Osteoblast (primary cell): Measurements from ENCODE around the gene MYH7B. TPM values are rescaled to one million over a fixed set of nuclear protein-coding genes. Genes with fewer than 3 reads are reported as not detected.

Experiments
- DNase-seq: peaks from one replicate; pipeline ENCODE4 v3.0.0; 2011; ENCODE audit warnings: low spot score, mixed read lengths; ENCODE audit not compliant: insufficient read length; ENCODE audit errors: missing footprints
- H2AFZ ChIP-seq: 2 replicates; pipeline ENCODE4 v1.6.0; 2011; ENCODE audit warnings: mild to moderate bottlenecking, low read length
- H3K27ac ChIP-seq: 2 replicates; pipeline ENCODE4 v1.5.1; 2011; ENCODE audit warnings: mild to moderate bottlenecking, low read depth, low read length, moderate library complexity
- H3K27me3 ChIP-seq: 2 replicates; pipeline ENCODE4 v1.6.0; 2012; ENCODE audit warnings: mild to moderate bottlenecking, control low read depth, inconsistent platforms, low read length, moderate library complexity; ENCODE audit not compliant: insufficient read depth
- H3K36me3 ChIP-seq: 2 replicates; pipeline ENCODE4 v1.5.1; 2011; ENCODE audit warnings: mild to moderate bottlenecking, low read length, control low read depth, moderate library complexity; ENCODE audit not compliant: insufficient read depth
- H3K4me1 ChIP-seq: 2 replicates; pipeline ENCODE4 v1.5.1; 2011; ENCODE audit warnings: mild to moderate bottlenecking, low read length, control low read depth, moderate library complexity; ENCODE audit not compliant: insufficient read depth
- H3K4me2 ChIP-seq: 2 replicates; pipeline ENCODE4 v1.6.0; 2011; ENCODE audit warnings: mild to moderate bottlenecking, low read length; ENCODE audit not compliant: insufficient read depth
- H3K4me3 ChIP-seq: fragments of 200-600 bp; sonication (generic); 3 replicates; pipeline ENCODE4 v1.5.1; 2012; ENCODE audit warnings: mild to moderate bottlenecking, low read length, inconsistent platforms; ENCODE audit not compliant: insufficient read depth
- H3K79me2 ChIP-seq: 2 replicates; pipeline ENCODE4 v1.6.0; 2012; ENCODE audit warnings: mild to moderate bottlenecking, low read length, control low read depth, inconsistent platforms; ENCODE audit not compliant: insufficient read depth
- H3K9me3 ChIP-seq: 2 replicates; pipeline ENCODE4 v1.5.1; 2011; ENCODE audit warnings: low read depth, low read length, control low read depth
- H4K20me1 ChIP-seq: 2 replicates; pipeline ENCODE4 v1.6.0; 2012; ENCODE audit warnings: mild to moderate bottlenecking, low read length, control low read depth; ENCODE audit not compliant: insufficient read depth
- total RNA-seq: library from RNA; depleted of rRNA; stranded (reverse); fragments of >200 nt; gene quantifications from 2 replicates; pipeline ENCODE4 v1.2.3, GENCODE V29; 2012
- TF ChIP-seq, protein P1 (sequence below): IDR thresholded peaks from 2 replicates; pipeline ENCODE4 v1.5.1; 2011; ENCODE audit warnings: mild to moderate bottlenecking, low read depth, low read length, moderate library complexity; ENCODE audit errors: extremely low read depth

MYH7B gene
- total RNA-seq, 1 donor = 0.36 TPM

DNA sequence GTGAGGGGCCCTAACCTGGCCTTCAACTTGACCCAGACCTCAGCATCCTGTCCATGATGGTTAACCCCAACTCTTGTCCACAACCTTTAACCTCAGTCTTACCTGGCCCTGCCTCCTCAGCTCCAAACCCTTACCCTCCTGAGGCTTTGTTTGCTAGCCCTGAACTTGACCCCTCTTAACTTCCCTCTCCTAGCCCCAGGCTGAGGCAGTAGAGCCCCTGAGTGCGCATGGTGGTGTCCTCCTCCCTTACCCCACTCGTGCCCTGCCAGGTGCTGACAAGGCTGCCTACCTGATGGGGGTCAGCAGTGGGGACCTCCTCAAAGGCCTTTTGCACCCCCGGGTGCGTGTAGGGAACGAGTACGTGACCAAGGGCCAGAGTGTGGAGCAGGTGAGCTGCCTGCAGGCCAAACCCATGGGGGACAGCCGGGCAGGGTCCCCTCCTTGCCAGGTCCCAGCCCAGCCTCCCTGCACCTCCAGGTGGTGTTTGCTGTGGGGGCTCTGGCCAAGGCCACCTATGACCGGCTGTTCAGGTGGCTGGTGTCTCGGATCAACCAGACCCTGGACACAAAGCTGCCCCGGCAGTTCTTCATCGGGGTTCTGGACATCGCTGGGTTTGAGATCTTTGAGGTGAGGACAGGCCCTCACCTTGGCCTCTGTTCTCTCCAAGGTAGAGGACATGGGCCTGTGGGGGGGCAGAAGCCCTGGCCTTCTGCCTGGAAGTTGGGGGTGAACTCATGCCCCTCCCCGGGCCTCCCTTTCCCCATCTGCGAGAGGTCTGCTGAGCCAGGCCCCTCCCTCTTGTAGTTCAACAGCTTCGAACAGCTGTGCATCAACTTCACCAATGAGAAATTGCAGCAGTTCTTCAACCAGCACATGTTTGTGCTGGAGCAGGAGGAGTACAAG is 31.9 kb downstream of the MYH7B start:
- Histone ChIP-seq H3K79me2 (no peaks in the 10 kb centered on the region), H2AFZ (no peak overlapping the region), H3K27me3 (peaks cover 36% of the 10 kb centered on the region), H4K20me1 (no peaks in the 10 kb centered on the region), H3K27ac (no peak overlapping the region), H3K4me1 (no peaks in the 10 kb centered on the region), H3K9me3 (no peaks in the 10 kb centered on the region), H3K4me3 (no peak overlapping the region), H3K4me2 (no peak overlapping the region), H3K36me3 (no peaks in the 10 kb centered on the region)
- TF ChIP-seq, protein P1, sequence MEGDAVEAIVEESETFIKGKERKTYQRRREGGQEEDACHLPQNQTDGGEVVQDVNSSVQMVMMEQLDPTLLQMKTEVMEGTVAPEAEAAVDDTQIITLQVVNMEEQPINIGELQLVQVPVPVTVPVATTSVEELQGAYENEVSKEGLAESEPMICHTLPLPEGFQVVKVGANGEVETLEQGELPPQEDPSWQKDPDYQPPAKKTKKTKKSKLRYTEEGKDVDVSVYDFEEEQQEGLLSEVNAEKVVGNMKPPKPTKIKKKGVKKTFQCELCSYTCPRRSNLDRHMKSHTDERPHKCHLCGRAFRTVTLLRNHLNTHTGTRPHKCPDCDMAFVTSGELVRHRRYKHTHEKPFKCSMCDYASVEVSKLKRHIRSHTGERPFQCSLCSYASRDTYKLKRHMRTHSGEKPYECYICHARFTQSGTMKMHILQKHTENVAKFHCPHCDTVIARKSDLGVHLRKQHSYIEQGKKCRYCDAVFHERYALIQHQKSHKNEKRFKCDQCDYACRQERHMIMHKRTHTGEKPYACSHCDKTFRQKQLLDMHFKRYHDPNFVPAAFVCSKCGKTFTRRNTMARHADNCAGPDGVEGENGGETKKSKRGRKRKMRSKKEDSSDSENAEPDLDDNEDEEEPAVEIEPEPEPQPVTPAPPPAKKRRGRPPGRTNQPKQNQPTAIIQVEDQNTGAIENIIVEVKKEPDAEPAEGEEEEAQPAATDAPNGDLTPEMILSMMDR = no peak
- DNase-seq = peak; percentile 52

DNA sequence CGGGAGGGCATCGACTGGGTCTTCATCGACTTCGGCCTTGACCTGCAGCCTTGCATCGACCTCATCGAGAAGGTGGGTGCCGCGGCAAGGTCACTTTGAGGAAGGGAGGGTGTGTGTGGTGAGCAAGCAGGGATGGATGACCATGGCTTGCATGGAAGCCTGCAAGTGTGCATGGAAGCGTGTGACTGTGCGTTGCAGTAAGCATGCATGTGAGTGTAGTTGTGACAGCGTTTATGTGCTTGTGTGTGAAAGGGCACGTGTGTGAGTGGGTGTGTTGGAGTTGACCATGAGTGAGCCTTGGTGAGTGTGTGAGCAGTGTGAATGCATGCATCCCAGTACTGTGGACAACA is 32.5 kb downstream of the MYH7B start:
- Histone ChIP-seq H3K36me3 (no peaks in the 10 kb centered on the region), H3K27me3 (peaks cover 31% of the 10 kb centered on the region), H3K4me1 (no peaks in the 10 kb centered on the region), H3K9me3 (no peaks in the 10 kb centered on the region), H3K4me3 (no peak overlapping the region), H4K20me1 (no peaks in the 10 kb centered on the region), H3K27ac (no peak overlapping the region), H2AFZ (no peak overlapping the region), H3K79me2 (no peaks in the 10 kb centered on the region), H3K4me2 (no peak overlapping the region)
- TF ChIP-seq, protein P1 = no peak
- peak; percentile 74 for DNase-seq

DNA sequence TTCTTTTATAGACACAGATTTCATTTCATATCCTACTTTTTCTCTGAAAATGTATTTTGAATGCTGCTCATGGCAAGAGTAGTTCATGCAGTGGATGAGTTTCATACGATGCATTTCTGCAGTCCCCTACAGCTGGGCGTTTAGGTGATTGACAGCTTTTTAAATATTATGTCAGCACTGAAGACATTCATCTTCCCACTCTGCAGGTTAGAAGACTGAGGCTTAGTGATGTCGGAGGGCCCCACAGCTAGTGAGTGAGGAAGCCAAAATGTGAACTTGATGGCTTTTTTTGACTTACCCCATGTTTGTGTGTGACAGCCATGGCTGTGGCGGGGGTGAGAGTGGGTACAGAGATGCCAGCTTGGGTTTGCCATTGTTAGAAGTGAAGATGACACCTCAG is 33.5 kb downstream of the MYH7B start:
- Histone ChIP-seq H3K4me3 (no peak overlapping the region), H3K4me2 (no peak overlapping the region), H3K27me3 (peaks cover 21% of the 10 kb centered on the region), H3K9me3 (no peaks in the 10 kb centered on the region), H4K20me1 (no peaks in the 10 kb centered on the region), H2AFZ (no peak overlapping the region), H3K36me3 (peaks cover 4% of the 10 kb centered on the region), H3K27ac (no peak overlapping the region), H3K4me1 (no peaks in the 10 kb centered on the region), H3K79me2 (no peaks in the 10 kb centered on the region)
- TF ChIP-seq, protein P1 = no peak
- no peak for DNase-seq

DNA sequence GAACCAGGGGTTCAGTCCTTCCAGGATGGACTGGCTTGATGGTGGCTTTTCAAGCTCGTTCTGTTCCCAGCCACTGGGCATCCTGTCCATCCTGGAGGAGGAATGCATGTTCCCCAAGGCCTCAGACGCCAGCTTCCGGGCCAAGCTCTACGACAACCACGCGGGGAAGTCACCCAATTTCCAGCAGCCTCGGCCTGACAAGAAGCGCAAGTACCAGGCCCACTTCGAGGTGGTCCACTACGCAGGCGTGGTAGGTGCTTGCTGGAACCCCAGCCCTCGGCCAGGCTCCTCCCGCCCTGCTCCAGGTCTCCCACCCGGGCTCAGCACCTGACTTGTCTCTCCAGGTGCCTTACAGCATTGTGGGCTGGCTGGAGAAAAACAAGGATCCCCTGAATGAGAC is 34.0 kb downstream of the MYH7B start:
- H3K9me3 ChIP-seq = no peaks in the 10 kb centered on the region
- H3K4me3 ChIP-seq = no peak overlapping the region
- peaks cover 16% of the 10 kb centered on the region for H3K27me3 ChIP-seq
- TF ChIP-seq, protein P1 = no peak
- no peak overlapping the region for H3K4me2 ChIP-seq
- no peaks in the 10 kb centered on the region for H3K4me1 ChIP-seq
- DNase-seq = peak; percentile 79
- H4K20me1 ChIP-seq = no peaks in the 10 kb centered on the region
- H3K36me3 ChIP-seq = peaks cover 4% of the 10 kb centered on the region
- no peak overlapping the region for H3K27ac ChIP-seq
- H2AFZ ChIP-seq = no peak overlapping the region
- H3K79me2 ChIP-seq = no peaks in the 10 kb centered on the region
